Sigmoid colon (tissue), 7 donors: Measurements from ENCODE around the gene SIAH1. TPM values are rescaled to one million over a fixed set of nuclear protein-coding genes. Genes with fewer than 3 reads are reported as not detected.

Source experiments
- DNase-seq: peaks from one replicate; pipeline ENCODE4 v3.0.0-alpha.2; 2019
- H3K27ac ChIP-seq, 4 donors: fragments of 200-600 bp; sonication (generic); one replicate each; pipeline ENCODE4 v1.5.1; 2016 to 2019; ENCODE audit warnings: mild to moderate bottlenecking in 1 of 4
- H3K27me3 ChIP-seq, 3 donors: fragments of 200-600 bp; sonication (generic); one replicate each; pipeline ENCODE4 v1.5.1; 2019; ENCODE audit warnings: mild to moderate bottlenecking in 1 of 3
- H3K36me3 ChIP-seq, 4 donors: fragments of 200-600 bp; sonication (generic); one replicate each; pipeline ENCODE4 v1.5.1; 2016 to 2019
- H3K4me1 ChIP-seq, 4 donors: fragments of 200-600 bp; sonication (generic); one replicate each; pipeline ENCODE4 v1.5.1; 2017 to 2019
- H3K4me3 ChIP-seq, 4 donors: fragments of 200-600 bp; sonication (generic); one replicate each; pipeline ENCODE4 v1.5.1; 2017 to 2019; ENCODE audit warnings: mild to moderate bottlenecking in 2 of 4, moderate library complexity in 1 of 4
- H3K9me3 ChIP-seq, 4 donors: fragments of 200-600 bp in 3 of 4; sonication (generic) in 3 of 4; one replicate each; pipeline versions ENCODE4 v1.5.1 to v1.6.1; 2013 to 2019
- EP300 ChIP-seq, 4 donors: sonication (generic); formaldehyde crosslinking; IDR thresholded peaks; one replicate each; pipeline ENCODE4 v1.6.1; 2017; ENCODE audit warnings: antibody characterized with exemption in 4 of 4
- POLR2A ChIP-seq, 2 donors: fragments of 450-650 bp; IDR thresholded peaks; one replicate each; pipeline ENCODE4 v1.6.1; 2016; ENCODE audit warnings: antibody characterized with exemption in 2 of 2, mild to moderate bottlenecking in 2 of 2, moderate library complexity in 2 of 2
- POLR2AphosphoS5 ChIP-seq, 4 donors: sonication (generic); formaldehyde crosslinking; IDR thresholded peaks; one replicate each; pipeline ENCODE4 v1.6.1; 2017; ENCODE audit warnings: antibody characterized with exemption in 4 of 4
- WGBS, 2 donors: extraction: QIAGEN DNeasy Blood & Tissue Kit; methylation state at CpG; one replicate each; pipeline ENCODE4 v1.1.7; 2013; 5-methylcytosine and 5-hydroxymethylcytosine counted together
- intact Hi-C: fragments of 100-400 bp; cut with DNase I; formaldehyde crosslinking; loops from one replicate; pipeline ENCODE4 v1.15.1; 2023
- polyA plus RNA-seq, 3 donors: library from polyadenylated mRNA; stranded (reverse); fragments of 200-250 nt; gene quantifications; one replicate each; pipeline ENCODE4 v1.2.3, GENCODE V29; 2013
- total RNA-seq, 4 donors: library from RNA; depleted of rRNA; stranded (reverse); fragments of >200 nt; gene quantifications; one replicate each; pipeline ENCODE4 v1.1.0, GENCODE V29; 2016
- TF ChIP-seq, protein P1 (sequence below), 4 experiments: fragments of 450-650 bp in 3 of 4; fragments of 200-600 bp in 1 of 4; IDR thresholded peaks; one replicate each; pipeline ENCODE4 v1.5.1; 2016 to 2019; ENCODE audit warnings: antibody characterized with exemption in 4 of 4, mild to moderate bottlenecking in 3 of 4, moderate library complexity in 2 of 4
- donor health status: healthy with polysubstance abuse.
- donor health status: Bipolar disorder and iron deficiency.
- donor health status: healthy.

Gene SIAH1
- total and polyA plus RNA-seq, 7 donors = 18.1 to 37.4 (median 25.5) TPM

DNA sequence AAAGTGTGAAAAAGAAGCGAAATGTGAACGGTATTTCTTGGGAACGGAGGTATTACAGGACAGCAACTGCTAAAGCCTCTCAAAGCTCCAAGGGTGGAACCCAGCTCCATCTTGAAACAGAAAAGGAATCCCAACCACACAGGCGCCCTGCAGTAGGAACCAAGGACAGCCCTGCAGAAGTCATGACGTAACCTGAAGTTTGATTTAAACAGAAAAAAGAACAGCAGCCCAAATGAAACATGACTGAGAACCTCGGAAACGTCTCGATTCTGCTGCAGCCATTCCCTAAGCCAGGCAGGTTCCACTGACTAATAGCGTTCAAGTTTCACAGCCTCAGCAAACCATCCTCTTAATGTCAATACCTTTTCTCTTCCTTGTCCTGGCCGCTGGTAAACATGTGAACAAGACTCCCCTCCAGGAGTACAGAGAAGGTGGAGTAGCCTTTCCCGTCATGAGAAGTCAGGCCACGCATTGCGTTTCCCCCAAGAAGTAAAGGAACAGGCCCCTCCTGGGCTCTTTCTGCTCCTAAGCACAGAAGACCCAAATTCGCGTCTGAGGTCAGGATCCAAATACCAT, 20.1 kb downstream of the SIAH1 start:
- H3K4me3 ChIP-seq = peak overlapping the region; percentile 64 to 70 (median 65)
- no peak for DNase-seq
- peak overlapping the region; percentile 85 to 93 (median 89) for H3K27ac ChIP-seq
- TF ChIP-seq, protein P1, sequence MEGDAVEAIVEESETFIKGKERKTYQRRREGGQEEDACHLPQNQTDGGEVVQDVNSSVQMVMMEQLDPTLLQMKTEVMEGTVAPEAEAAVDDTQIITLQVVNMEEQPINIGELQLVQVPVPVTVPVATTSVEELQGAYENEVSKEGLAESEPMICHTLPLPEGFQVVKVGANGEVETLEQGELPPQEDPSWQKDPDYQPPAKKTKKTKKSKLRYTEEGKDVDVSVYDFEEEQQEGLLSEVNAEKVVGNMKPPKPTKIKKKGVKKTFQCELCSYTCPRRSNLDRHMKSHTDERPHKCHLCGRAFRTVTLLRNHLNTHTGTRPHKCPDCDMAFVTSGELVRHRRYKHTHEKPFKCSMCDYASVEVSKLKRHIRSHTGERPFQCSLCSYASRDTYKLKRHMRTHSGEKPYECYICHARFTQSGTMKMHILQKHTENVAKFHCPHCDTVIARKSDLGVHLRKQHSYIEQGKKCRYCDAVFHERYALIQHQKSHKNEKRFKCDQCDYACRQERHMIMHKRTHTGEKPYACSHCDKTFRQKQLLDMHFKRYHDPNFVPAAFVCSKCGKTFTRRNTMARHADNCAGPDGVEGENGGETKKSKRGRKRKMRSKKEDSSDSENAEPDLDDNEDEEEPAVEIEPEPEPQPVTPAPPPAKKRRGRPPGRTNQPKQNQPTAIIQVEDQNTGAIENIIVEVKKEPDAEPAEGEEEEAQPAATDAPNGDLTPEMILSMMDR (IDR thresholded peaks at IDR 0.05) = no peak
- TF ChIP-seq EP300 (IDR thresholded peaks at IDR 0.05) = no peak
- intact Hi-C loops = loop anchor here (5.0 kb wide), 1 partner anchor 242 kb away; no protein-coding TSS in a partner anchor
- peaks cover 0 to 47% (median 34%) of the 10 kb centered on the region in 4 donors for H3K4me1 ChIP-seq
- peaks cover 0 to 8% (median 3%) of the 10 kb centered on the region in 4 donors for H3K36me3 ChIP-seq
- H3K27me3 ChIP-seq = no peaks in the 10 kb centered on the region
- WGBS, 2 donors = 30 to 64% methylated on average over 15 of the region's 15 CpGs
- no peaks in the 10 kb centered on the region for H3K9me3 ChIP-seq

DNA sequence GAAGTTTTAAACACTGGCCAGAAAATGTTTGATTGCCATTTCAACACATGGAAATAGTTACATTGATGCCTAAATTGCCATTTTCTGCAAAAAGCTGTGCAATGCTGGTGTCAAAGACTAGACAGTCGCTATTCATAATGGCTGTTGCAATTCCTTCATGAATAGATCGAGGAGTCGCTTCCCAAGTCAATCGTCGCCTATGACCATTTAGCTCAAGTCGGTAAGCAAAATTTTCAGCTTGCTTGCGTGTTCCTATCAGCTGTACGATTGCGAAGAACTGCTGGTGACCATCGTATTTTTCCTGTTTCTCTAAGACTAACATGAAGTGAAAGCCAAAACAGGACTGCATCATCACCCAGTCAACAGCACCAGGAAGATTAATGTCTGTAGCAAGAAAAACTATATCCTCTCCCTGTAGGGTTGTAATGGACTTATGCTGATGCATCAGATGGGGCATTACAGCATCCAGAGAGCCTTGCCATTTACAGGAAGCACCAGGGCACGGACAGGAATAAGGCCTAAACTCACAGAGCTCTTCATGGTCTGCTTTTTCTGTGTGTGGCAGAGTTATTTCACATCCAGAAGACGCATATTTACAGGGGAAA, 23.6 kb downstream of the SIAH1 start:
- Histone ChIP-seq H3K9me3 (no peaks in the 10 kb centered on the region), H3K27me3 (no peaks in the 10 kb centered on the region), H3K27ac (no peak overlapping the region), H3K36me3 (peaks cover 0 to 18% (median 3%) of the 10 kb centered on the region in 4 donors), H3K4me1 (peaks cover 0 to 30% (median 24%) of the 10 kb centered on the region in 4 donors), H3K4me3 (no peak overlapping the region)
- 94 to 95% methylated on average over 12 of the region's 12 CpGs for WGBS, 2 donors
- intact Hi-C loops = no loop called here
- TF ChIP-seq POLR2AphosphoS5 (IDR thresholded peaks at IDR 0.05) = no peak
- no peak for TF ChIP-seq EP300 (IDR thresholded peaks at IDR 0.05)
- TF ChIP-seq POLR2A (IDR thresholded peaks at IDR 0.05) = no peak
- TF ChIP-seq, protein P1 (IDR thresholded peaks at IDR 0.05) = no peak
- DNase-seq = no peak

DNA sequence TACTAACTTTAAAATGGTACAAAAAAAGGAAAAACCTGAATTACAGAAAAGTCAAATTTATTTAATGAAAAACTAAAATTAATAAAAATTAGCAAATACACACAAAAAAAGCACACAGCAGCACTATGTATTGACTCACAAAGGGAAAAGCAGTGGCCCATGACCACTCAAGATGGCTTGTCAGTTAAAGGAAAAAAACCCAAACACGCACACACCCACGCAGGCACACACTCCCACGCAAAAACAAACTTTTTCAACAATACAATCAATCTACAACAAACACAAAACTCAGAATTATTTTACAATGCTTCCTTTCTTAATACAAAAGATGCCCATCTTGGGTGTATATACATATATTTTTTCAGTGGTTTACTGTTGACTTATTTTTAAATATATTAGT, 24.2 kb downstream of the SIAH1 start:
- WGBS, 2 donors = 86 to 94% methylated on average over 3 of the region's 3 CpGs

DNA sequence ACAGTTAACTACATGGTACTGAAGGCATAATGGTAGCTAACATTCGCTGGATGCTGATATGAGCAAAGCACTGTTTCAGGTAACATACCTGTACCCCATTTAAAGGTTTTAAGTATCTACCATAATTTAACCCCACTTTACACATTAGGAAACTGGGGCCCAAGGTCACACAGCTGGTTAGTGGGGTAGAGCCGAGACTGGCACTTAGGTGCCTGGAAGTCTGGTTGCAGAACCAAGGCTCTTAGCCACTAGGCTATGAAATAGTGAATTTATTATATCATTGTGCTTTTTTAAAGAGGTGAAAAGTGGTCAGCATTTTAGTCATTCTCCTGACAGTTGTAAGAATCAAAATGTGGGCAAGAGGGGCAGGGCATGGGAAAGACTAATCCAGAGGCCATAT, 25.2 kb downstream of the SIAH1 start:
- H3K9me3 ChIP-seq = no peaks in the 10 kb centered on the region
- WGBS, 2 donors = 97 to 98% methylated on average over 2 of the region's 2 CpGs
- no peak for DNase-seq
- H3K27ac ChIP-seq = no peak overlapping the region
- peaks cover 0 to 16% (median 12%) of the 10 kb centered on the region in 4 donors for H3K4me1 ChIP-seq
- peaks cover 0 to 25% (median 3%) of the 10 kb centered on the region in 4 donors for H3K36me3 ChIP-seq
- H3K27me3 ChIP-seq = no peaks in the 10 kb centered on the region
- intact Hi-C loops = no loop called here
- H3K4me3 ChIP-seq = no peak overlapping the region
- TF ChIP-seq, protein P1 (IDR thresholded peaks at IDR 0.05) = no peak
- TF ChIP-seq POLR2AphosphoS5 (IDR thresholded peaks at IDR 0.05) (no peak), EP300 (IDR thresholded peaks at IDR 0.05) (no peak), POLR2A (IDR thresholded peaks at IDR 0.05) (no peak)

More for the DNA sequence above, 24.2 kb downstream of the SIAH1 start:
- Histone ChIP-seq H3K27me3 (no peaks in the 10 kb centered on the region), H3K4me1 (peaks cover 0 to 23% (median 19%) of the 10 kb centered on the region in 4 donors), H3K4me3 (no peak overlapping the region), H3K36me3 (peaks cover 0 to 18% (median 3%) of the 10 kb centered on the region in 4 donors), H3K27ac (no peak overlapping the region), H3K9me3 (no peaks in the 10 kb centered on the region)
- intact Hi-C loops = no loop called here
- TF ChIP-seq POLR2AphosphoS5 (IDR thresholded peaks at IDR 0.05) (no peak), EP300 (IDR thresholded peaks at IDR 0.05) (no peak), POLR2A (IDR thresholded peaks at IDR 0.05) (no peak)
- TF ChIP-seq, protein P1 (IDR thresholded peaks at IDR 0.05) = no peak
- DNase-seq = no peak
